Esophagus muscularis mucosa (tissue), 4 donors: ENCODE data around the gene CTRB2. TPM values are rescaled to one million over a fixed set of nuclear protein-coding genes. Genes with fewer than 3 reads are reported as not detected.
"Not testable (repeated sequence)": the region's sequence is repeated elsewhere in the genome, so short reads cannot be mapped to it uniquely, and the experiment has no call there.

Experiments used
- DNase-seq: peaks from one replicate; pipeline ENCODE4 v3.0.0-alpha.2; 2017; ENCODE audit errors: extremely low spot score
- H3K27ac ChIP-seq, 4 donors: fragments of 200-600 bp; sonication (generic); replicated peaks in 1 of 4; 1 replicate in 3 of 4; 2 replicates in 1 of 4; pipeline ENCODE4 v1.5.1; 2016 to 2019; ENCODE audit warnings: mild to moderate bottlenecking in 1 of 4
- H3K27me3 ChIP-seq, 4 donors: fragments of 200-600 bp; sonication (generic); one replicate each; pipeline versions ENCODE4 v1.5.1 to v1.6.0; 2016 to 2019
- H3K36me3 ChIP-seq, 4 donors: fragments of 200-600 bp; sonication (generic); one replicate each; pipeline ENCODE4 v1.5.1; 2016 to 2019
- H3K4me1 ChIP-seq, 4 donors: fragments of 200-600 bp; sonication (generic); one replicate each; pipeline ENCODE4 v1.5.1; 2016 to 2019
- H3K4me3 ChIP-seq, 4 donors: fragments of 200-600 bp; sonication (generic); 1 replicate in 2 of 4; 2 replicates in 2 of 4; pipeline ENCODE4 v1.5.1; 2016 to 2019; ENCODE audit warnings: mild to moderate bottlenecking in 4 of 4, moderate library complexity in 1 of 4
- H3K9me3 ChIP-seq, 4 donors: fragments of 200-600 bp; sonication (generic); 1 replicate in 3 of 4; 2 replicates in 1 of 4; pipeline ENCODE4 v1.5.1; 2016 to 2019
- CTCF ChIP-seq, 3 experiments: fragments of 200-600 bp in 2 of 3; fragments of 450-650 bp in 1 of 3; sonication (generic) in 2 of 3; IDR thresholded peaks; one replicate each; pipeline ENCODE4 v1.5.1; 2017 to 2019; ENCODE audit warnings: antibody characterized with exemption in 3 of 3, mild to moderate bottlenecking in 2 of 3, moderate library complexity in 1 of 3
- EP300 ChIP-seq: sonication (generic); formaldehyde crosslinking; IDR thresholded peaks from one replicate; pipeline ENCODE4 v1.6.1; 2017; ENCODE audit warnings: antibody characterized with exemption
- POLR2A ChIP-seq: fragments of 450-650 bp; IDR thresholded peaks from one replicate; pipeline ENCODE4 v1.6.1; 2017; ENCODE audit warnings: antibody characterized with exemption, moderate library complexity, mild to moderate bottlenecking, low read depth
- POLR2AphosphoS5 ChIP-seq, 2 donors: sonication (generic); formaldehyde crosslinking; IDR thresholded peaks; one replicate each; pipeline ENCODE4 v1.6.1; 2017; ENCODE audit warnings: antibody characterized with exemption in 2 of 2
- WGBS: methylation state at CpG from one replicate; pipeline ENCODE4 v1.1.5; 2018; 5-methylcytosine and 5-hydroxymethylcytosine counted together
- intact Hi-C: fragments of 100-400 bp; cut with DNase I; formaldehyde crosslinking; loops from one replicate; pipeline ENCODE4 v1.15.1; 2023
- total RNA-seq, 4 donors: library from RNA; depleted of rRNA; stranded (reverse); fragments of >200 nt; gene quantifications; one replicate each; pipeline versions ENCODE4 v1.1.0 to v1.2.1, GENCODE V29; 2016

The CTRB2 gene
- total RNA-seq, 4 donors from 2014 or later = not detected

GRCh38 chr16:75246504-75247205 lies 39.7 kb upstream of the CTRB2 start:
- intact Hi-C loops = no loop called here
- no peak for DNase-seq
- WGBS = 94% methylated on average over 7 of the region's 12 CpGs
- H3K36me3 ChIP-seq = peaks cover 7 to 15% (median 13%) of the 10 kb centered on the region in 4 donors
- no peaks in the 10 kb centered on the region for H3K9me3 ChIP-seq
- peaks cover 82 to 91% (median 86%) of the 10 kb centered on the region in 4 donors for H3K4me1 ChIP-seq
- H3K27me3 ChIP-seq = no peaks in the 10 kb centered on the region
- peak overlapping the region; percentile 88 to 95 (median 91) for H3K27ac ChIP-seq
- H3K4me3 ChIP-seq = no peak overlapping the region
- TF ChIP-seq EP300 (no peak), POLR2A (no peak), POLR2AphosphoS5 (IDR thresholded peaks at IDR 0.05) (no peak)

DNA sequence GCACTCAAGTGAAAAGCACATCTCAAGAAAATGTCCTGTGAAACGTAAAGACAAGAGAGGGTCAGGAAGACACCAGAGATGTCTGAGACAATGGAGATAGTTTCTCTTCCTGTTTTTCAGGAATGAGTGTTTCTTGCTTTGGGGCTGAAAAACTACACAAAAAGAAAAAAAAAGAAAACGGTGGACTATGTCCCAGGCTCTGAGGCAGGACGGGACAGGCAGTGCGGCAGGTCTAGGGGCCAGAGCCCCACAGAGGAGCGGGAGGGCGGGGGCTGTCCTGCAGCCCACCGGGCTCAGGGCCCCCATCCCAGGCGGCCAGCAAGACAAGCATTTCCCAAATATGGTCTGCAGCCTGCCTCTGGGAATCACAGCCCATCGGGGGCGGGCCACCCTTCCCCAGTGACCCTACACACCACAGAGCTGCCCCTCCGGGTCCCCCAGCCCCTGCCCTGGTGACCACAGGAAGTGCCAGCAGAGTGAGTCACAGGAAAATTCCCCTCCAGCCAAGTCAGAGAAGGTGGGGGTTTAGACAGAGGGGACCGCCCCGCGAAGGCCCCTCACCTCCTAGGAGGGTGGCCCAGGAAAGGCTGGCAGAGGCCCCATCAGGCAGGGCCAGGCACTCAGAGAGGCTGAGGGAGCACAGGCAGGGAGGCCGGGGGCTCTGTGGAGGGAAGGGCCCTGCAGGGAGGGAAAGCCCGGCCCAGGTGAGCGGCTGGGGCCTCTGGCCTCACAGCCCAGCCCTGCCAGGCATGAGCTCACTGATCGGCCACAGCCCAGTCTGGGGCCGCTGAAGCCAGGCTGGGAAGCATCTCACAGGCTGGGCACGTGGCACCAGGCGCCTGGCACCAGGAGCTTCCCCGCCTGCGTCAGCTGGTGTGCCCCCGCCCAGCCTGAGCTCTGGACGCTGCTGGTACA lies 38.1 kb upstream of the CTRB2 start:
- Histone ChIP-seq H3K36me3 (peaks cover 7 to 30% (median 26%) of the 10 kb centered on the region in 4 donors), H3K4me1 (peaks cover 75 to 90% (median 83%) of the 10 kb centered on the region in 4 donors), H3K9me3 (no peaks in the 10 kb centered on the region), H3K27me3 (no peaks in the 10 kb centered on the region), H3K27ac (peak overlapping the region; percentile 88 to 95 (median 91)), H3K4me3 (peak overlapping the region; percentile 6 to 16 (median 10))
- 29% methylated on average over 18 of the region's 25 CpGs for WGBS
- DNase-seq = no peak
- TF ChIP-seq POLR2AphosphoS5 (IDR thresholded peaks at IDR 0.05) (peak; percentile 77 to 90), POLR2A (no peak)
- intact Hi-C loops = no loop called here

- peaks cover 75 to 90% (median 83%) of the 10 kb centered on the region in 4 donors for H3K4me1 ChIP-seq
- H3K36me3 ChIP-seq = peaks cover 7 to 36% (median 26%) of the 10 kb centered on the region in 4 donors
- H3K27me3 ChIP-seq = no peaks in the 10 kb centered on the region
- H3K27ac ChIP-seq = peak overlapping the region; percentile 88 to 95 (median 91)
- TF ChIP-seq EP300 = no peak
- TF ChIP-seq POLR2A = no peak
- no peak for TF ChIP-seq CTCF (IDR thresholded peaks at IDR 0.05)
- TF ChIP-seq POLR2AphosphoS5 (IDR thresholded peaks at IDR 0.05) = no peak
- no peaks in the 10 kb centered on the region for H3K9me3 ChIP-seq
- no peak for DNase-seq
- H3K4me3 ChIP-seq = no peak overlapping the region
- intact Hi-C loops = no loop called here
- 18% methylated on average over 3 of the region's 7 CpGs for WGBS
These were observed 37.4 kb upstream of the CTRB2 start for GRCh38 chr16:75244225-75244809.

- Histone ChIP-seq H3K27ac (peak overlapping the region; percentile 88 to 95 (median 91)), H3K4me3 (no peak overlapping the region), H3K4me1 (peaks cover 75 to 90% (median 83%) of the 10 kb centered on the region in 4 donors), H3K9me3 (no peaks in the 10 kb centered on the region), H3K27me3 (no peaks in the 10 kb centered on the region), H3K36me3 (peaks cover 7 to 36% (median 26%) of the 10 kb centered on the region in 4 donors)
- DNase-seq = no peak
- TF ChIP-seq EP300 (no peak), POLR2AphosphoS5 (IDR thresholded peaks at IDR 0.05) (no peak), CTCF (IDR thresholded peaks at IDR 0.05) (no peak), POLR2A (no peak)
- 55% methylated on average over 14 of the region's 20 CpGs for WGBS
- intact Hi-C loops = no loop called here
These were observed 36.8 kb upstream of the CTRB2 start for GRCh38 chr16:75243667-75244224.

- H3K27me3 ChIP-seq, DNase-seq, H3K4me3 ChIP-seq, H3K9me3 ChIP-seq, intact Hi-C loops: not testable (repeated sequence)
- peaks cover 7 to 36% (median 26%) of the 10 kb centered on the region in 4 donors for H3K36me3 ChIP-seq
- WGBS = 93% methylated on average over 21 of the region's 27 CpGs
- H3K4me1 ChIP-seq = peaks cover 75 to 90% (median 83%) of the 10 kb centered on the region in 4 donors
- peak overlapping the region in 2 of 4 donors; percentile 90 to 95 for H3K27ac ChIP-seq
These were observed 35.6 kb upstream of the CTRB2 start for GRCh38 chr16:75242436-75243078.
